Astrocyte (in vitro differentiated cells and primary cell): ENCODE results near the gene ORC4.

ENCODE experiments used
- EZH2 ChIP-seq: IDR thresholded peaks from 2 replicates; pipeline ENCODE4 v1.6.1; 2012; ENCODE audit warnings: mild to moderate bottlenecking, low read length, inconsistent platforms; ENCODE audit not compliant: insufficient read depth
- TF ChIP-seq, protein P1 (sequence below): IDR thresholded peaks from 2 replicates; pipeline ENCODE4 v1.5.1; 2011; ENCODE audit warnings: low read depth, mild to moderate bottlenecking, inconsistent platforms, low read length, moderate library complexity; ENCODE audit not compliant: insufficient read depth

DNA sequence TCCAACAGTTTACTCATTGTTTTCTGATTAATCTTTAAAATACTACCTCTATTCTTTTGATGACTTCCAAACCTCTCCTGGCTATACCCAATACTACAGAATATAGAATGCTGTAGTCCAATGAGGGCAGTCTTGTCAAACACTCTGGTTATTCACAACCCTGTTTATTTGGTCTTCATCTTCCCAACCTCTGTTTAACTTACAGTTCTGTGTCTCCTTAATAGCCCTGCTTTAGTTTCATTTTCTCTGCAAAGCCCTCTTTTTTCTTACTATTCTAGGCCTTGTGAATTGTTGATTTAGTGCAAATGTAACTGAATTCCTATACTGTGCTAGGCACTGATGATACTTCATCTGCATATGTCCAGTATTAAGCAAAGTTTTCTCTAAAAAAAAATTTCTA lies 135.7 kb downstream of the ORC4 start:
- TF ChIP-seq, protein P1, sequence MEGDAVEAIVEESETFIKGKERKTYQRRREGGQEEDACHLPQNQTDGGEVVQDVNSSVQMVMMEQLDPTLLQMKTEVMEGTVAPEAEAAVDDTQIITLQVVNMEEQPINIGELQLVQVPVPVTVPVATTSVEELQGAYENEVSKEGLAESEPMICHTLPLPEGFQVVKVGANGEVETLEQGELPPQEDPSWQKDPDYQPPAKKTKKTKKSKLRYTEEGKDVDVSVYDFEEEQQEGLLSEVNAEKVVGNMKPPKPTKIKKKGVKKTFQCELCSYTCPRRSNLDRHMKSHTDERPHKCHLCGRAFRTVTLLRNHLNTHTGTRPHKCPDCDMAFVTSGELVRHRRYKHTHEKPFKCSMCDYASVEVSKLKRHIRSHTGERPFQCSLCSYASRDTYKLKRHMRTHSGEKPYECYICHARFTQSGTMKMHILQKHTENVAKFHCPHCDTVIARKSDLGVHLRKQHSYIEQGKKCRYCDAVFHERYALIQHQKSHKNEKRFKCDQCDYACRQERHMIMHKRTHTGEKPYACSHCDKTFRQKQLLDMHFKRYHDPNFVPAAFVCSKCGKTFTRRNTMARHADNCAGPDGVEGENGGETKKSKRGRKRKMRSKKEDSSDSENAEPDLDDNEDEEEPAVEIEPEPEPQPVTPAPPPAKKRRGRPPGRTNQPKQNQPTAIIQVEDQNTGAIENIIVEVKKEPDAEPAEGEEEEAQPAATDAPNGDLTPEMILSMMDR = no peak
- no peak for TF ChIP-seq EZH2
